OCI-LY1 (cell line): Measurements from ENCODE around the gene TEX38.

ENCODE experiments used
- CTCF ChIP-seq: fragments of 200-600 bp; sonication (generic), shearing (Covaris generic); IDR thresholded peaks from 2 replicates; pipeline ENCODE4 v1.5.1; 2017; ENCODE audit warnings: mild to moderate bottlenecking, antibody characterized with exemption, low read length, moderate library complexity, mixed read lengths
- EZH2 ChIP-seq: fragments of 200-600 bp; sonication (generic), shearing (Covaris generic); IDR thresholded peaks from 2 replicates; pipeline ENCODE4 v1.8.0; 2017; ENCODE audit warnings: borderline replicate concordance, mixed run types, mild to moderate bottlenecking, antibody characterized with exemption, low read length, moderate library complexity, mixed read lengths

DNA sequence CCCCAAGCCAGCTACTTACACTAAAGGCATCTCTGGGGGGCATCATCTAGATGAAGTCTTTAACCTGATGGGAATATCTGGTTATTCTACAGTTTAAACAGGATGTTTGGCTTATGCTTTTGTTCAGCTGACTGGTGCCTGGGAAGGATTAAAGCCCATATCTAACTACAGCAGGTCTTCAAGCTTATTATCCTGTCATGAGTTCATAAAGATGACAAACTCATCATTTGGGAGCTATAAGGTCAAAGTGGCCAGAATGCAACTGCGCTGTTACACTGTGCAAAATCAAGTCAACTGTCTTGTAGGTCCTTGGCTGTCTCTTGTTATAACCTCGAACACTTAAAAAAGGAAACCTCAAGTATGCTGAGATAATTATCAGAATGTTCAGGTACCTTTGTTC lies 36.4 kb upstream of the TEX38 start:
- TF ChIP-seq CTCF (no peak), EZH2 (no peak)
